Adrenal gland (tissue), 5 donors: ENCODE measurements around the gene GPR151.

Experiments used
- CTCF ChIP-seq, 6 experiments: fragments of 450-650 bp in 4 of 6; fragments of 200-600 bp in 2 of 6; sonication (generic) in 1 of 6; IDR thresholded peaks; 1 replicate in 5 of 6; 2 replicates in 1 of 6; pipeline versions ENCODE4 v1.5.1 to v1.8.0; 2016 to 2021; ENCODE audit warnings: antibody characterized with exemption in 6 of 6, mild to moderate bottlenecking in 2 of 6, moderate library complexity in 1 of 6
- POLR2A ChIP-seq, 2 donors: fragments of 450-650 bp; IDR thresholded peaks; one replicate each; pipeline ENCODE4 v1.6.1; 2017; ENCODE audit warnings: antibody characterized with exemption in 2 of 2, mild to moderate bottlenecking in 2 of 2, moderate library complexity in 1 of 2
- donor health status: DM: no; HTN: no; CAD: no.

GRCh38 chr5:146533882-146534281 is 17.9 kb upstream of the GPR151 start:
- no peak for TF ChIP-seq CTCF (IDR thresholded peaks at IDR 0.05)
- TF ChIP-seq POLR2A (IDR thresholded peaks at IDR 0.05) = no peak
